ENCODE measurements around the gene PCBD1.
A peak's percentile ranks its signal among the peaks of the same experiment; 100 is the strongest.
"Not testable (repeated sequence)": the region's sequence is repeated elsewhere in the genome, so short reads cannot be mapped to it uniquely, and the experiment has no call there.

Gene PCBD1

DNA sequence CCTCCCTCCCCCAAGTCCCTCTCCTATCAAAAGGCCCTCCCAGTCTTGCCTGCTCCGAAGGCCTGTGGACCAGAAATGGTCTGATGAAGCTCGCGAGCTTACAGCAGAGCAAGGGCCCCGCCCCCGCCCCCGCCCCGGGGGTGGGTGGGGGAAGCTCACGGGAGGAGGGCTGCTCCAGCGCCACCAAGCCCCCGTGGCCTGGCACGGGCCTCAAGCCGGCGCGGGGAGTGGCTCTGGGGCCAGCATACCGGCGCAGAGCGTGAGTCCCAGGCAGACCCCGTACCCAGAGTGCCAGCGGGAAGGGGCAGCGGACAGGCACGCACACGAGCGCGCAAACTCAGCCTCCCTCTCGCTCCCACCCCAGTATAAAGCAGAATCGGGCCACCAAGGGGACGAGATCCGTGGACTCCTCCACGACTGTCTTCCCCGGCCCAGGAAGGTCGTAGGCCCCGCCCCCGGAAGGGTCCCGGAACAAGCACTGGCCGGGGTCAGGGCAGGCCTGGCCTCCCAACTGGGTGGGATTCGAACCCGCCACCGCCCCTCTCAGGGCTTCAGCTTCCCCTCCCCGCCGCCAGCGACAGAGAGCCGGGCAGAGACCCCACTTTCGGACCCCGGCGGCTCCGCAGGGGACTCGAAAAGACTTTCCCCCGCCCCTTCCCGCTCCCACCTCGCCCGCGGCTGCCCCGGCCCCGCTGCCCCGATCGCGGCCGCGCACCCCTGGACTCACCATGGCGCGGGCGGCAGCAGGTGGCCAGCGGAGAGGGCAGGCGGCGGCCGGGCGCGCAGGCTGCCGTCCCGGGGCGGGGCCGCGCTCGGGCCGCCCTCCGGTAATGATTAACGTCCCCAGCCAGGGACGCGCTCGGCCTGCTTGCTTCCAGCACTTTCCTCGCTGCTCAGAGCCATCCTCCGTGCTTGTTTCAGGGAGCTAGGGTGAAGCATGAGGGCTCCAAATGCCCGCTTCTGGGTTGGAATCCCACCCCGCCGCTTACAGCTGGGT is at the start of gene PCBD1:
Gene PCBD1, minus strand, starts transcription at position 762 of the 997 bp plus-strand sequence. Its CDS starts 32 bp downstream, at position 730.
- DNase-seq (ENCODE audit: low spot score), result peak; percentile 45

DNA sequence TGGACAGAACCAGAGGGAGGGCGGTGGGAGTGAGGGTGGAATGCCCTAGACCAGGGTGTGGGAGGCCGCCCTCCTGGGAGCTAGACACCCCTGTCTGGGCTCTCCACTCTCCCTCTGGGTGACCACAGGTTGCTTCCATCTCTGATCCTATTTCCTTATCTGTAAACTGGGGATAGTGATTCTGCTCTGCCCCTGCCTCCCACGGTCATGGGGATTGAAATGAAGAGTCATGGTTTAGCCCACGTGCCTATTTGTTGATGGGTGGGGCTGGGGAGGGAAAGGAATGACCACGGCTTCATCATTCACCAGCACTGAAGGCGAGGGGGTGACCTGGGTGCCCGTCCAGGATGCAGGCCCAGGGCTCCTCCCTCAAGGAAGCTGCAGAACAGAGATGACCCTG is 49.3 kb upstream of the PCBD1 start:
- DNase-seq (ENCODE audit: low spot score), result no peak

DNA sequence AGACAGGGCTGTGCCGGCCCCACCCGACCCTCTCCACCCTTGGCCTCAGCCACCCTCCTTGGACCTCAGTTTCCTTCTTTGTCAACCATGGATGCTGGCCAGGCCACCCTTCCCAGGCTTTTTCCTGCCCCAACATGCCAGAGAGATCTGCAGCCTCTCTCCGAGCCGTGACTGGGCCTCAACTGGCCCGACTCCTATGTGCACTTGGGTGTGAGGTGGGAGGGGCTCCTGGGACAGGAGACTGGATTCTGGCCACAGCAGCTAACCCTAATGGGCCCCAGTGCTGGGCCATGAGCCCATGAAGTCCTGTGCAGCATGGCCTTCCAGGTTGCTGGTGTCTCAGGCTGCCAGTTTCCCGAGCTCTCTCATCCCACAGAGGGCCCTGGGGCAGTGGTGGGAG is 47.7 kb upstream of the PCBD1 start:
- DNase-seq (ENCODE audit: low spot score), result no peak

DNA sequence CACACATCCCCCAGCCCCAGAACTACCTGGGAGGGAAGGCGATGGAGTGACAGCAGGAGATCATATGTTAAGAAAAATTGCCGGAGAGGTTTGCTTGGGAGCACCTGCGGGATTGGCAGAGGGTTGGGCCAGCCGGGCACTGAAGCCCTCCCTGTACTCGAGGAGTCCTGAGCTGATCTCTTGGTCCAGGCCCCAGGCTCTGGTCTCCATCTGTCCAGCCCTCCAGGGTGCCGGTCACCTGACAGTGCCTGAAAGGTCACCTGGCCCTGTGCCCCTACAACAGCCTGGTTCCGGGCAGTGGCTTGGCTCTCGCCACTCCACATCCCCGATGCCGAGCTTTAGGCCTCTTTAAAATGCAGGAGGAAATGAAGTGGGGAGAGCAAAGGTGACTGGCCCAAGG is 47.3 kb upstream of the PCBD1 start:
- DNase-seq (ENCODE audit: low spot score), result no peak

DNA sequence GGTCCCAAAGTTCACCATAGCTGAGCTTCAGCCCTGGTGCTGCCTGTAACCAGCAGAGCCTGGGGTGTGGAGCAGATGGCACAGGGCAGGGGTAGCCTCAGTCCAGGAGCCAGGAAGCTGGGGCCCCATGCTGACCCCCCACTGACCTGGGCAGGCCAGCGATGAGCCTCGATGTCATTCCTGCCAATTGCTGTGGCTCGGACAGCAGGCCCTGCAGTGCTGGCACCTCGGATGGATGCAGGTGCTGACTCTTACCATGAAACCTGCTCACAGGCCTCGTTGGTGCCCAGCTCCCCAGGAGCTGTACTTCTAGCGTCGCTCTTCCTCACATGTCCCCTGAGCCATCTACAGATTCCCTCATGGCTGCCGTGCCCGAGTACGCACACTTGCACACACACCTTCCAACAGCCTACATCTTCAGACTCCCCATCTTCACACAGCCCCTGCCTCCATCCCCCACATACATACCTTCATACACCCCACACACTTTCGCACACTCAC is 46.8 kb upstream of the PCBD1 start:
- DNase-seq (ENCODE audit: low spot score), result no peak

DNA sequence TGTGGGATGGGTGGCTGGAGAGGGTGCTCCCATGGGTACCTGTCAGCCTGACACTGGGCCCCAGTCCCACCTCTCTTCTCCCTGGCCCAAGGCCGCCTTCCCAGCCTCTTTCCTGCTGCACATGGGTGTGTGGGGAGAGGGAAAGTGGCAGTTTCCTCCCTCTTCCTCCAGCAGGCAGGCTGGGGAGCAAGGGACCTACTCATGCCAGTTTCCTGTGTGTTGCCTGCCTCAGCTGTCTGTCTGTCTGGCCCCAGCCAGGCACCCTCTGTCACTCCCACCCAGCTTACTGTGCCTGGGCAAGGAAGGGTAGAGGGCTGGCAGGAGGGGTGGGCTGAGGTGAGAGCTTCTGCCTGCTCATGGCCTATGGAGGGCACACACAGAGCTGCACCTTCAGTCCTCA is 46.3 kb upstream of the PCBD1 start:
- no peak for DNase-seq (ENCODE audit: low spot score)

DNA sequence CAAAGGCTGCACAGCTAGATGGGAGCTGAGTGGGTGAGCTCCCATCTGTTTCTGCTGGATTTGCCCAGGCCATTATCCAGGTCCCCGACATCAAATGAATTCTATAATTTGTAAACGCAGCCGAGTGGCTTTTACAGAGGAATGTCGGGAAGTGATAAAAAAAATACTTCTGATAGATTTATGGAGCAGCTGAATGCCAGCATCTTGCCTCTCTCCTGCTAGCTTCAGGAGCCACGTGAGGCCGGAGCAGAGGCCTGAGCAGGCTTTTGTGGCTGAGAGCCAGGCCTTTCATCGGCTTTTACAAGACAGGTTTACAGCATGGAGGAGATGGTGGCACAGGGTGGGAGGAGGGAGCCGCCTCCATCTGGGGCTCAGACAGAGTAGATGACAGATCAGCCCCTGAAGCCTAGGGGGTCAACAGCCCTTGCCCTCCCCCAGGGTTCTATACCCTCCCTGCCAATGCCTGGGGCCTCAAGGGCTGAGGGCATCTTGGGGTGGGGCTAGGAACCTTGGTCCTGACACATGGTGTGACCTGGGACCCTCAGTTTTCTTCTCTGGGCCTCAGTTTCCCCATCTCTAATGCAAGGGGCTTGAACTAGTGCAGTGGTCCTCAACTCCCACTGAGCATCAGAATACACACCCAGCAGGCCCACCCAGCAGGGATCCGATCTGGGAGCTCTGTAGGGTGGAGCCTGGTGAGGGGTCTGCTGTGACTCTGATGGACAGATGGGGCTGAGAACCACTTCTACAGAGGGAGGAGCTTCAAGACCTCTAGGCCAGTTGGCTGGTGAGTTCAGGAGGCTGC is 44.2 kb upstream of the PCBD1 start:
- DNase-seq (ENCODE audit: low spot score), result no peak

DNA sequence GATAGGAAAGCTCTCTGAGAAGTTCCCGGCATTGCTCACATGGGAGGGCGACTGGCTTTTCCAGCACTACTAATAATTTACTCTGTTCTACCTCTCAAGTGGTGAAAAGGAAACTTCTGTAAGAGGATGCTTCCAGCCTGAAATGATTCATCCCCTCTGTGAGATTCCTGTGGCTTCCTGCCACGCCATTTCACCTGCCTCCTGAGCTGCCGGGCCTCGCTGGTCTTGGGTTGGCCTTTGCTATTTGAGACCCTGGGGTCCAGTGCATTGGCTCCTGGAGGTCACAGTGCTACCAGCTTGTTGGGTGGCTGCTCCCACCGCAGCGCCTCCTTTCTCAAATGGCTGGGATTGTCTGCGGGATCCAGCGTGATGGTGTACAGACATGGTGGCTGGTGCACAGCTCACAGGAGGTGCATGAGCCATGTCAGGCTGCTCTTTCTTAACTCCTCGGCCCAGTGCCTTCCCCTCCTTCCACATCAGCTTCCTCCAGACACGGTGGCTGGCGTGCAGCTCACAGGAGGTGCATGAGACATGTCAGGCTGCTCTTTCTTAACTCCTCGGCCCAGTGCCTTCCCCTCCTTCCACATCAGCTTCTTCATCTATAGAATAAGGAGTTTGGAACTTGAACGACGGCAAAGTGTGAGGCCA is 42.9 kb upstream of the PCBD1 start:
- DNase-seq (ENCODE audit: low spot score), result no peak

DNA sequence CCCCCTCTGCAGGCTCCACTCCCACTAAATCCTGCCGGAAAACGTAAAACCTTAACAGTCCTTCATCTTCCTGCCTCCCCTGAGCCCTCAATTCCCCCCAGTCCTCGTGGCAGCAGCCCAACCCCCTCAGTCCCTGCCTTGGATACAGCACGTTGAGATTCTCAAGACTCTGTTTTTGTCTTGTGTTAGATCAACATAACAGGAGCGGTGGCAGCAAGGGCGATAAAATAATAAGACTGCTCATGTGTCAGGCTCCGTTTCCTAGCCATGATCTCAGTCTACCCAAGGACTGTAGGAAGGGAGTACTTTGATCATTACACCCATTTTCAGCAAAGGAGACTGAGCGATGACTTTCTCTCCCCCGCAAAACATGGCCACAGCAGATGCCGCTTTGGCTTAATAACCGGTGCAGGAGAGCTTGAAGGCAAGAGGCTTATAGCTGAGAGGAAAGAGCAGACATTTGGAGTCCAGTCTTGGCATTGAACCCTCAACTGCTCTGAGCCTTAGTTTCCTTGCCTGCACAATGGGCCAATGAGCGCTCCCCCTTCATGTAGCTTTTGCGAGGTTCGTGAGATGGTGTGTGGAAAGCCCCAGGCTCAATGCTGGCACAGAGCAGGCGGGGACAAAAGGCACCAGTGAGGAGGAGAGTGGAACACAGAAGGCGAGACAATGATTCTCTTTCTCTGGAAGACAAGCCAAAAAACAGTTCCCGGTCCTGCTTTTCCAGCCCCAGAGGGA is 42.1 kb upstream of the PCBD1 start:
- peak; percentile 50 for DNase-seq (ENCODE audit: low spot score)

DNA sequence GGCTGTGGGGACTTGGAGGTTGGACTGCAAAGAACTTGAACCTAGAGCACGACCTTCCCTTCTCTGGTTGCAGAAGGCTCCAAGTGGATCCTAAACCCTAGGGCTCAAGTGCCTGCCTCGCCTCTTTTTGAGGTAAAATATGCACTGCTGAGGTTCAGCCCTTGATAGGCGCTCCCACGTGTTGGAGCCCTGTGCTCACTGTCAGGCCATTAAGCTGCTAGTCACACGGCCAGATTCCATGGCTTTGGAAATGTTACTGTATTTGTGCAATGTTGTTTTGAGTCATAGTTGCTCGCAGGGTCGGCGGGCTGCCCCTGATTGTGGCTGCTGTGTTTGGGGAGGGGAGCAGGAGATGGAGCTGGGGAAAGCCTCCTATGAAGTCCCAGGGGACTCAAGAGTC is 39.8 kb upstream of the PCBD1 start:
- no peak for DNase-seq (ENCODE audit: low spot score)

DNA sequence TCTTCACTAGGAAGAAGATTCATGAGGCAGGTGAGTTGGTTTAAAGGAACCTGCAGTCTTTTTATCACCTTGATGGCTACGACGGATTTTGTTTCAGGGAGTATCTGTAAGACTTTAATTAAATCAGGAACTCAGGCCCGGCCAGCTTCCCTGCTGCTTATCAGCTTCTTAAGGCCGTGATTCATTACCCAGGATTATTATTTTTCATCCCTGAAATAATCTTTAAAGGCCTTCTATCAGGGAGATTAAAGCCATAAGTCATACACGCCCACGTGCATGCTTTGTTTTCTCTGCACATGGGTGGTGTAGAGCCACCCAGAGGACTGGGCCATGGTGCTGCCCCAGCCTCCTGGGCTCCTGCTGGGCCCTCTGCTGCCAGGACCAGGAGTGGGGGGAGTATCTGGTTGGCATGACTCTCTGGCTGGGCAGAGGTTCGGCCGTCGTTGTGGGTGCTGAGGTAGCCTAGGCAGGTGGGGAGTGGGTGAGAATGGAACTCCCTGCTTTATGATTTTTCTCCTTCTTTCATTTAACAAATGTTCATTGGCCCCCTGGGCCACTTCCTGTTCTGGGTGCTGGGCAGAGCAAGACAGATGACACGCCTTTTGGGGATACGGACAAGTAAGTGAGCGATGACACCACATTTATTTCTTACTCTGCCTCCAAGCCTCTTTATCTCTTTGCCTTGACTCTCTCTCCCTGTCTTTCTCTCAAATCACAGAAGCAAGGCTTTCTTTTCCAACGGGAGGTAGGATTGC is 39.0 kb upstream of the PCBD1 start:
- no peak for DNase-seq (ENCODE audit: low spot score)

DNA sequence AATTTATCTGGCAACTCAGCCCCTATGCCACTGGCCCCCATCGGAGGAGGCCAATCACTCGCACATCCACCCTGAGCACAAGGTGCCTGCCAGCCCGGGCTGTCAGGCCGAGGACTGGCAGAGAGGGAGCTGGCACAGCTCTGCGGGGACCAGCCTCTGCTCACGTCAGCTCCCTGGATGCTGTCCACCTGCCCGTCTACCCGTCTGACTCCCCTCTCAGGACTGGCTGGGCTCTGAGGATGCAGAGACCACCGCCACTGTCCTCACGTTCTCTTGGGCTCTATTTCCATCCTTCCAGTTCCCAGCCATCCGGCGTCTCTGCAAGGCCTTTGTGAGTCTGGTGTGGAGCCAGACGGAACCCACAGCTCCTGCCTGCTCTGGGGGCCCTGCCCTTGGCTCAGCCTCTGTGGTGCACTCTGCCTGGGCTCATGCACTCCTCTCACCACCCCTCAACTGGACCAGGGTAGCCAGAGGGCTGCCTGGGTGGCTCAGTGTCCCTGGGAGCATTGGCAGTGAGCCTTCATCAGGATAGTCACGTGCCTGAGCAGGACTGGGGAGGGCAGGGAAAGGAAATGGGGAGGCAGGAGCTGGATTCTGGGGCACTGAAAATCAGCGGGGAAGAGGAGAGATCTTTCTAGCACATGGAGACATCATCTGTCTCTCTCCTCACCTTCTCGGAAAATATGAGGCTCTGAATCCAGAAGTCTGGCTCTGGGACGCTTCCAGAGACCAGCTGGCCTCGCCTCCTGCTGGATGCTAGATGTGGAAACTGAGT is 38.0 kb upstream of the PCBD1 start:
- peak; percentile 3 for DNase-seq (ENCODE audit: low spot score)

DNA sequence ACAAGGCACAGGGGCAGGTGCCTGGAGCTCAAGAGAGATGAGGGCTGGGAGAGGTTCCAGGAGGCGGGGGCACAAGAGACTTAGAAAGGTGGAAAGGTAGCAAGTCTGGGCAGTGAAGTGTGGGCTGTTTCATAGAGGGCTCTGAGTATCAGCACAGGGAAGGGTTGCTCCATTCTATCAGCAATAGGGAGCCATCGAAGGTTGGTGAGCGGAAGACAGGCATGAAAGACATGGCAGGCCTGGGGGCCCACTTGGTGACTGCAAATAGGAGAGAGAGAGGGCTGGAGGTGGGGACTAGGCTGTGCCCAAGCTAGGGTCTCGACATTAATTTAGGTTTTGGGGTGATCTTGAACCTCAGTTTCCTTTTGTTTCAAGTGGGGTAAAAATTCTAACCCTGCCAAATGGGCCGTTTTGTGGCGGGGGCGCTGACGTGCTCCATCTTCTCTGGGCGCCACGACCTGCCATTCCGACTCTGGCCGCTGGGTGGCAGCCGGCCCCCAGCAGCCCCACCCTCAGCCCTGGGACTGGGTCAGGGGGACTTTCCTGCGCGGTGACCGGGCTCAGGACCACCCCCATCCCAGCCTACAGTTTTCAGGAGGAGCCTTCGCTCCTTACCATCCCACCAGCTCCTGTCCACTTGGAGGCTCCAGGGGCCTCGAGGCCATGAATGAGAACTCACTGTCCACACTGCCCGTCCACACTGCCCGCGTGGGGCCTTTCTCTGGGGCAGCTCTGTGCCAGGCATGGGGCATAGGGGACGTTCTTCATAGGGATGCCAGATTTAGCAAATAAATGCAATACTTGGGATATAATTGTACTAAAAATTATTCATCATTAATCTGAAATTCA is 37.2 kb upstream of the PCBD1 start:
- peak; percentile 1 for DNase-seq (ENCODE audit: low spot score)

DNA sequence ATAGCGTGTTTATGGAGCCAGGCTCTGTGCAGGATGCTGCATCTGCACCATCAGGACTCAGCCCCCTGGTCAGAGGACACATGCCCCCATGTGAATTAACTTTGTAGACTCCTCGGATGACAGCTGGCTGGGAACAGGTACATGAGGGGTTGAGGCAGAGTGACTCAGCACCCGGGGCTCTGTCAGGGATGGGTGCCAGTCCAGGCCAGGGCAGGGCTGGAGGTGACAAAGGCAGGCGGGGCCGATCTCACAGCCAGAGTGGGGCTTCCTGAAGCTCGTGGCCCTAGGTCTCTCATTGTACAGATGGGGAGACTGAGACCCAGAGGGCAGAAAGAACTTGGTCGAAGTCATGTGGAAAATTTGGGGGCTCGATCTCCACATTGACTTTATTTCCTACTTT is 35.3 kb upstream of the PCBD1 start:
- no peak for DNase-seq (ENCODE audit: low spot score)

DNA sequence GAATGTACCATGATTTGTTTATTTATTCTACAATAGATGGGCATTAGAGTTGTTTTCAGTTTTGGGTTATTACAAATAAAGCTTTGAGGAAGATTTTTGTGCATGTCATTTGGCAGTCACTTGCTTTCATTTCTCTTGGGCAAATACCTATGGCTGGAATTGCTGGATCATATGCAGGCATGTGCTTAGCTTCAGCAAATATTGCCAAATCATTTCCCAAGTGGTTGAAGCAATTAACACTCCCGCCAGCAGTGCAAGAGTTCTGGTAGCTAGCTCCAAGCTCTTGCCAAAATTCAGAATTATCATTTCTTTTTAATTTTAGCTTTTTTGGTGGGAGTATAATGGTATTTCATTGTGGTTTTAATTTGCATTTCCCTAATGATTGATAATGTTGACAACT is 32.9 kb upstream of the PCBD1 start:
- no peak for DNase-seq (ENCODE audit: low spot score)

DNA sequence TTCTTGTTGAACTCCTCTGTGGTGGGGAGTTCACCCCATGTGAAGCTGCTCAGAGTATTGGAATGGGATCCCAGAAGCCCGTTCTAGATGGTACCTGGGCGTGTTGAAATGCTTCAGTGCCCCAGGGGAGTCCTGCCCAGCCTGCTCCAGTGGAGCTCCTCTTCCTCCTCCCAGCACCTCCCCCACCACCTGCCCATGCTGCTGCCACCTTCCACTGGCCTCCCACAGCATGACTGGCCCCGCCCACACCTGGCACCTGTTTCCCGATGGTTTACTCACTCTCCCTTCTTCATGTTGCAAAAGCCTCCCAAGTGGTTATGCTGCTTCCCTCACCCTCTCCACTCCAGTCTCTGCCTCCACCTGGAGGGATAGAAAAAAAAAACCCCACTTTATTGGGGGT is 32.2 kb upstream of the PCBD1 start:
- no peak for DNase-seq (ENCODE audit: low spot score)

DNA sequence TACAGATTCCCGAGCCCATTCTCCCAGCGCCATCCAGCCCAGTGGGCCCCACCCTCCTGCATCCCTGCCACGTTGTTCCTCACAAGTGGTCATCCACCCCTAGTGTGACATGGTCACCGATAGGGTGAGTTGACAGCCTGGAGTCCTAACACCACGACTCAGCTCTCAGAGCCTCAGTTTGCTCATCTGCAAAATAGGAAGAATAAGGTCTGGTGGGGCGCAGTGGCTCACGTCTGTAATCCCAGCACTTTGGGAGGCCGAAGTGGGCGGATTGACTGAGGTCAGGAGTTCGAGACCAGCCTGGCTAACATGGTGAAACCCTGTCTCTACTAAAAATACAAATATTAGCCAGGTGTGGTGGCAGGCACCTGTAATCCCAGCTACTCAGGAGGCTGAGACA is 31.5 kb upstream of the PCBD1 start:
- not testable (repeated sequence) for DNase-seq (ENCODE audit: low spot score)

DNA sequence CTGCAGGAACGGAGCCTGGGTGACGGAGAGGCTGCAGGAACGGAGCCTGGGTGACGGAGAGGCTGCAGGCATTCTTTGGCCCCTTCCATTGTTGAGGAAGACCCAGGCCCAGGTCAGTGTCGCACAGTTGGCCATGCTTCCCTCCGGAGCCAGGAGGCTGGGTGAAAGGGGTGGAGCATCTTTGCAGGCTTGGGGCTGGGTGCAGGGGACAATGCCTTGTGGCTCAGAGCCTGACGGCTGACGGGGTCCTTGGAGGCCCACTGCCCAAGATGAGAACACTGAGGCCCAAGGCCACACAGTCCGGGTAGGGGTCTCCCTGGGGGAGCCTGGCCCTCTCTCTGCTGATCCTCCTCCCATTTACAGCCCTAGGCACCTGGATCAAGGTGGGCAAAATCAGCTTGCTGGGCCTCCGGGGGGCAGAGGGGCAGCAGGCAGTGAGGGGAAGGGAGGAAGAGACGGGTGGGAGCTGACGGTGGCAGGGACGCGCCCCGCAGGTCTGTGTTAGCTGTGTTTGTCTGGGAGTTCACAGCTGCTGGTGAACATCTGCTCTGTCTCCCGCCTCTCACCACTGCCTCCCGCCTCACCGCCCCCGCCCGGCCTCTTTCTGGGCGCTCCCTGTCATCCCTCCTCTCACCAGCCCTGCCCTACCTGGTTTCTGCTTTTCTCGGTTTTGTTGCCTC is 30.6 kb upstream of the PCBD1 start:
- no peak for DNase-seq (ENCODE audit: low spot score)

DNA sequence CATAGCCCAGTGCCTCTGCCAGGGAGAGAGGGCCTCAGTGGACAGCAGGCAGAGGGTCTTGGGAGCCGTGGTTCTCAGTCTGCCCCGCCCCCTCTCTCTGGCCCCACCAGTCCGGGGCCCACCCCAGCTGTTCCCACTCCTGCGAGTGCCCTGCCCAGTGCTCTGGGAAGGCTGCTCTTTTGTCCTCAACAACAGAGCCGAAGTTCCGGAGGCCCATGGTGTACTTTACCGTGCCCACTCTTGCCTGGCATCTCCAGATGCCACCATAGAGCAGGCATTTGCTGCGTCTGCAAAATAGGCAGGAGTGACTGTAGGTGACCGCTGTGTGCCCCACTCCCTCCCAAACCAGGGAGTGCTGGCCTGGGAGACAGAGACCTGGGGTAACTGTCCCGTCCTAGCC is 29.3 kb upstream of the PCBD1 start:
- DNase-seq (ENCODE audit: low spot score), result no peak

Measured in pons (tissue), 1 donor.